Measurements from ENCODE around the gene PAM. TPM values are rescaled to one million over a fixed set of nuclear protein-coding genes. Genes with fewer than 3 reads are reported as not detected.
"Not testable (repeated sequence)": the region's sequence is repeated elsewhere in the genome, so short reads cannot be mapped to it uniquely, and the experiment has no call there.

PAM gene
- total RNA-seq, 2 donors from 2014 or later, result 69.2 to 124 TPM

DNA sequence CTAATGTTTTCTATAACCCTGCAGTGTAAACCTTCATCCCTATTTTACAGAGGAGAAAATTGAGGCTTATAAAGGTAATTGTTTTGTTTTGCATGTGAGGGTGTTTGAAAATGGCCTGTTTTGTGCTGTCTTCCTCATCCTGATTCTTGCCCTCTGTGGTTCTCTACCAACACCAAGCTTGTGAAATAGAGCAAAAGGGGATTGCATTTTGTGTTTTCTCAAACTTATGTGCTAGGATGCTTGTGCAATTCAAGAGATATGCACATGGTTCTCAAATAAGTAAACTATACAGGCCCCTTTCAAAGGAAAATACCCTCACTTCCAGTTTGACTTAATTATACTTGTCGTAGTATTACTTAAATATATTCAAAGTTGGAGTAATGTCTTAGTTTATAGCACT, 17.2 kb downstream of the PAM start:
- intact Hi-C loops (cut with DNase I), result no loop called here
- Histone ChIP-seq H3K27me3 (no peaks in the 10 kb centered on the region), H3K4me3 (no peak overlapping the region), H3K9ac (ENCODE audit: low read depth in 2 of 2, low read length in 2 of 2) (no peak overlapping the region), H3K9me3 (no peaks in the 10 kb centered on the region), H3K4me1 (no peaks in the 10 kb centered on the region), H3K27ac (no peak overlapping the region), H3K36me3 (no peaks in the 10 kb centered on the region)
- no peak for DNase-seq
- TF ChIP-seq, protein P1, sequence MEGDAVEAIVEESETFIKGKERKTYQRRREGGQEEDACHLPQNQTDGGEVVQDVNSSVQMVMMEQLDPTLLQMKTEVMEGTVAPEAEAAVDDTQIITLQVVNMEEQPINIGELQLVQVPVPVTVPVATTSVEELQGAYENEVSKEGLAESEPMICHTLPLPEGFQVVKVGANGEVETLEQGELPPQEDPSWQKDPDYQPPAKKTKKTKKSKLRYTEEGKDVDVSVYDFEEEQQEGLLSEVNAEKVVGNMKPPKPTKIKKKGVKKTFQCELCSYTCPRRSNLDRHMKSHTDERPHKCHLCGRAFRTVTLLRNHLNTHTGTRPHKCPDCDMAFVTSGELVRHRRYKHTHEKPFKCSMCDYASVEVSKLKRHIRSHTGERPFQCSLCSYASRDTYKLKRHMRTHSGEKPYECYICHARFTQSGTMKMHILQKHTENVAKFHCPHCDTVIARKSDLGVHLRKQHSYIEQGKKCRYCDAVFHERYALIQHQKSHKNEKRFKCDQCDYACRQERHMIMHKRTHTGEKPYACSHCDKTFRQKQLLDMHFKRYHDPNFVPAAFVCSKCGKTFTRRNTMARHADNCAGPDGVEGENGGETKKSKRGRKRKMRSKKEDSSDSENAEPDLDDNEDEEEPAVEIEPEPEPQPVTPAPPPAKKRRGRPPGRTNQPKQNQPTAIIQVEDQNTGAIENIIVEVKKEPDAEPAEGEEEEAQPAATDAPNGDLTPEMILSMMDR (IDR thresholded peaks at IDR 0.05), result no peak

DNA sequence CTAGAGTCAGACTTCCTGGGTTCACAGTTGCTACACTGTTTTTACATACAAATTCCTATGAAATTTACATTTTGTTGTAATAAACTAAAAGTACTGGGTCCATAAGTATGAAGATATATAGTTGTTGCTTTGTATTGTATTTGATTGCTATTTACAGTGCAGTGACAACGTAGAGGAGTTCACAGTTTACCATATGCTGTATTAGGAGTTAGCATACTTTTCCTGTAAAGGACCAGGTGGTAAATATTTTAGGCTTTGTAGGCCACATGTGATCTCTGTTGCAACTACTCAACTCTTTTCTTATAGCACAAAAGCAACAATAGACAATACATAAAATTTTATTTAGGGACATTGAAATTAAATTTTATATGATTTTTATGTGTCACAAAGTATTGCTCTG, 18.0 kb downstream of the PAM start:
- no peaks in the 10 kb centered on the region for H3K27me3 ChIP-seq
- no peaks in the 10 kb centered on the region for H3K9me3 ChIP-seq
- intact Hi-C loops (cut with DNase I), result no loop called here
- H3K36me3 ChIP-seq, result no peaks in the 10 kb centered on the region
- no peak overlapping the region for H3K4me3 ChIP-seq
- no peak overlapping the region for H3K27ac ChIP-seq
- no peak overlapping the region for H3K9ac ChIP-seq (ENCODE audit: low read depth in 2 of 2, low read length in 2 of 2)
- no peaks in the 10 kb centered on the region for H3K4me1 ChIP-seq
- DNase-seq, result no peak
- TF ChIP-seq, protein P1 (IDR thresholded peaks at IDR 0.05), result no peak

DNA sequence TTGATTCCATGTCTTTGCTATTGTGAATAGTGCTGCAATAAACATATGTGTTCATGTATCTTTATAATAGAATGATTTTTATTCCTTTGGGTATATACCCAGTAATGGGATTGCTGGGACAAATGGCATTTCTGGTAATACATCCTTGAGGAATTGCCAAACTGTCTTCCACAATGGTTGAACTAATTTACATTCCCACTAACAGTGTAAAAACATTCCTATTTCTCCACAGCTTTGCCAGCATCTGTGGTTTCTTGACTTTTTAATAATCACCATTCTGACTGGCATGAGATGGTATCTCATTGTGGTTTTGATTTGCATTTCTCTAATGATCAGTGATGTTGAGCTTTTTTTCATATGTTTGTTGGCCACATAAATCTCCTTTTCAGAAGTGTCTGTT, 20.7 kb downstream of the PAM start:
- DNase-seq; H3K36me3 ChIP-seq; H3K27ac ChIP-seq; H3K27me3 ChIP-seq; H3K9ac ChIP-seq (ENCODE audit: low read depth in 2 of 2, low read length in 2 of 2); H3K4me1 ChIP-seq; H3K9me3 ChIP-seq; H3K4me3 ChIP-seq; intact Hi-C loops (cut with DNase I): not testable (repeated sequence)

DNA sequence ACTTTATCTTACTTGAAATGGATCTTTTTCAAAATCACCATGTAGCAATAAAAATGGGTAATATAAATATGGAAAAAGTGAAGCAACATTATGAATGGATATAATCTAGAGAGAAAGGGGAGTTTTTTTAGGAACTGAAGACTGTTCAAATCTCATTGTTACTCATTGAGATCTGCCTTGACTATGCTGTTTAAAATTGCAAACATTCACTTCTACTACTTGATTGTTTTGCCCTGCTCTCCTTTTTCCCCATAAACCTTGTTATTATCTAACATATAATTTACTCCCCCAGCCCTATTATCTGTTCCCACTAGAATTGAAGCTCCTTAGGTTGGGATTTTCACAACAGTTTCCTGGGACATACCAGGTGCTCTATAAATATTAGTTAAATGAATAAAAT, 22.0 kb downstream of the PAM start:
- H3K4me3 ChIP-seq, result no peak overlapping the region
- intact Hi-C loops (cut with DNase I), result no loop called here
- DNase-seq, result no peak

DNA sequence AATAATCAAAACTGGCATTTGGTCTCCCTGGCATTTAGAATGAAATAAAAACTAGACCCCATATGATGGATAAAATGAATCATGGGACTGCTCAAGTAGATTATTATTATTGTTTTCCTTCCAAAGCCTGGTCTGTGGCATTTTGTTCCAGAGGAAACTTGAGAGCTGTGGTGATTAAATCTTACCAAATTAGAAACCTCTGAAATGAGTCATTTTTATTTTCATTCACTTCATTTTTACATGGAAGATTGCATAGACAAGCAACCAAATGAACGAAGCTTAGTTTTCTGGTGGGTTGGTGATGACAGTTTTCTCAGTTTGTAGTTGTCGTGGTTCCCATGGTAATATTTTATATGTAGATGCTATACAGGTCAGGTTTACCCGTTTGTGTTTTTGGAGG, 23.4 kb downstream of the PAM start:
- no peak overlapping the region for H3K9ac ChIP-seq (ENCODE audit: low read depth in 2 of 2, low read length in 2 of 2)
- TF ChIP-seq, protein P1 (IDR thresholded peaks at IDR 0.05), result no peak
- H3K27ac ChIP-seq, result no peak overlapping the region
- intact Hi-C loops (cut with DNase I), result no loop called here
- no peaks in the 10 kb centered on the region for H3K27me3 ChIP-seq
- no peaks in the 10 kb centered on the region for H3K4me1 ChIP-seq
- H3K9me3 ChIP-seq, result no peaks in the 10 kb centered on the region
- no peak overlapping the region for H3K4me3 ChIP-seq
- DNase-seq, result no peak
- H3K36me3 ChIP-seq, result no peaks in the 10 kb centered on the region

More for the DNA sequence above, 22.0 kb downstream of the PAM start:
- TF ChIP-seq, protein P1 (IDR thresholded peaks at IDR 0.05), result no peak
- Histone ChIP-seq H3K4me1 (no peaks in the 10 kb centered on the region), H3K9me3 (no peaks in the 10 kb centered on the region), H3K27ac (no peak overlapping the region), H3K36me3 (no peaks in the 10 kb centered on the region), H3K9ac (ENCODE audit: low read depth in 2 of 2, low read length in 2 of 2) (no peak overlapping the region), H3K27me3 (no peaks in the 10 kb centered on the region)

DNA sequence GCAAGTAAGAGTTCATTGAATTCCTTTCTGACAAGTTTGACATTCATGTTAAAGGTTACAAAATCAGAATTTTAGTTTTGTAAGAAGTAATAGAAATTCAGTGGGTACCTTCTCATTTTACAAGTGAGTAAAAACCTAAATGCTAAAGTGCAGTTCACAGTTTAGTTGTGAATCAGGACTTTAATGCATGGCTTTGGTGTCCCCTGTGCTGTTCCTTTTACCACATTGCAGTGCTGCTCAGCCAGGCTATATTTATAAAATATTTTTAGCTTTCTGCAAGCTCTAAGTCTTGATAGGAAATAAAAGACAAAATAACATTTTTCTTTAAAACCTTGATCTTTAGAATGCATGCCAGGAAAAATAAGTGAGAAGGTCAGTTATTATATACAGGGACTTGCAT, 26.3 kb downstream of the PAM start:
- DNase-seq, result no peak
- no peaks in the 10 kb centered on the region for H3K4me1 ChIP-seq
- no peak overlapping the region for H3K4me3 ChIP-seq
- H3K9ac ChIP-seq (ENCODE audit: low read depth in 2 of 2, low read length in 2 of 2), result no peak overlapping the region
- no peak overlapping the region for H3K27ac ChIP-seq
- TF ChIP-seq, protein P1 (IDR thresholded peaks at IDR 0.05), result no peak
- no peaks in the 10 kb centered on the region for H3K9me3 ChIP-seq
- intact Hi-C loops (cut with DNase I), result loop anchor here (5.0 to 10.0 kb wide), 3 partner anchors 191 to 353 kb away; no protein-coding TSS in a partner anchor
- no peaks in the 10 kb centered on the region for H3K27me3 ChIP-seq
- no peaks in the 10 kb centered on the region for H3K36me3 ChIP-seq

Measured in colonic mucosa (tissue), 4 donors.